ENCODE data around the gene MGAT4A.
"Not testable (repeated sequence)": the region's sequence is repeated elsewhere in the genome, so short reads cannot be mapped to it uniquely, and the experiment has no call there.

The MGAT4A gene

GRCh38 chr2:98730053-98730706 lies 752 bp downstream of the MGAT4A start:
- no peak for DNase-seq (ENCODE audit: low spot score)

GRCh38 chr2:98729652-98730051 lies 1.3 kb downstream of the MGAT4A start:
- no peak for DNase-seq (ENCODE audit: low spot score)

GRCh38 chr2:98728088-98728718 lies 2.7 kb downstream of the MGAT4A start:
- not testable (repeated sequence) for DNase-seq (ENCODE audit: low spot score)

GRCh38 chr2:98727369-98728087 lies 3.4 kb downstream of the MGAT4A start:
- DNase-seq (ENCODE audit: low spot score): no peak

- no peak for DNase-seq (ENCODE audit: low spot score)
These were observed 4.1 kb downstream of the MGAT4A start for GRCh38 chr2:98726735-98727368.

- DNase-seq (ENCODE audit: low spot score): no peak
These were observed 4.7 kb downstream of the MGAT4A start for GRCh38 chr2:98726205-98726604.

- DNase-seq (ENCODE audit: low spot score): no peak
These were observed 10.6 kb downstream of the MGAT4A start for GRCh38 chr2:98720286-98720685.

- no peak for DNase-seq (ENCODE audit: low spot score)
These were observed 13.3 kb downstream of the MGAT4A start for GRCh38 chr2:98717621-98718020.

GRCh38 chr2:98716786-98717185 lies 14.1 kb downstream of the MGAT4A start:
- DNase-seq (ENCODE audit: low spot score): no peak

- DNase-seq (ENCODE audit: low spot score): no peak
These were observed 15.0 kb downstream of the MGAT4A start for GRCh38 chr2:98715812-98716451.

- no peak for DNase-seq (ENCODE audit: low spot score)
These were observed 17.5 kb downstream of the MGAT4A start for GRCh38 chr2:98713332-98714015.

GRCh38 chr2:98712145-98712544 lies 18.8 kb downstream of the MGAT4A start:
- DNase-seq (ENCODE audit: low spot score): no peak

GRCh38 chr2:98711506-98711905 lies 19.4 kb downstream of the MGAT4A start:
- DNase-seq (ENCODE audit: low spot score): no peak

- no peak for DNase-seq (ENCODE audit: low spot score)
These were observed 20.2 kb downstream of the MGAT4A start for GRCh38 chr2:98710734-98711133.

GRCh38 chr2:98709535-98709934 lies 21.4 kb downstream of the MGAT4A start:
- no peak for DNase-seq (ENCODE audit: low spot score)

- DNase-seq (ENCODE audit: low spot score): no peak
These were observed 22.3 kb downstream of the MGAT4A start for GRCh38 chr2:98708396-98709186.

- DNase-seq (ENCODE audit: low spot score): no peak
These were observed 24.3 kb downstream of the MGAT4A start for GRCh38 chr2:98706591-98706990.

GRCh38 chr2:98705333-98705617 lies 25.7 kb downstream of the MGAT4A start:
- no peak for DNase-seq (ENCODE audit: low spot score)

- no peak for DNase-seq (ENCODE audit: low spot score)
These were observed 26.2 kb downstream of the MGAT4A start for GRCh38 chr2:98704499-98705332.

GRCh38 chr2:98703738-98704137 lies 27.2 kb downstream of the MGAT4A start:
- no peak for DNase-seq (ENCODE audit: low spot score)
